AG08395 (cell line): ENCODE measurements around the gene ZNF19.

Experiments
- DNase-seq: peaks from one replicate; pipeline ENCODE4 v3.0.0; 2012; ENCODE audit warnings: mixed read lengths, low spot score

Gene ZNF19

DNA sequence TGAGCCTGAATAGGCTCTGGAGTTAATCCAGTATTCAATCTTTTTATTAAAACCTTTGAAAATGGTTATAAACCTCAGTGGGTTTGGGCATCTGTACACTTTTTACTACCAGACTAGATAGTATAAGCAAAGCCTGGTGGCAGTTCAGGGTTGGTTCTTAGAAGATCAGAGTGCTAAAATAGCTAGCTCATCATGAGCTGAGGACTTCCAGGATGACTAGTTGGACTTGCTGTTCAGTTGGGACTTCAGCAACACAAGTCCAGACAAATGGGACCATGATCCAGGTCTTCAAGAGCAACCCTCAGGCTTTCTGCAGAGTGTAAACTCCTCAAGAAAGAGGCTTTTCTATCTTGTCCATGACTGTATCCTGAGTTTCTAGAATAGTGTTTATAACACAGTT lies 1.2 kb upstream of the ZNF19 start:
- DNase-seq = no peak

DNA sequence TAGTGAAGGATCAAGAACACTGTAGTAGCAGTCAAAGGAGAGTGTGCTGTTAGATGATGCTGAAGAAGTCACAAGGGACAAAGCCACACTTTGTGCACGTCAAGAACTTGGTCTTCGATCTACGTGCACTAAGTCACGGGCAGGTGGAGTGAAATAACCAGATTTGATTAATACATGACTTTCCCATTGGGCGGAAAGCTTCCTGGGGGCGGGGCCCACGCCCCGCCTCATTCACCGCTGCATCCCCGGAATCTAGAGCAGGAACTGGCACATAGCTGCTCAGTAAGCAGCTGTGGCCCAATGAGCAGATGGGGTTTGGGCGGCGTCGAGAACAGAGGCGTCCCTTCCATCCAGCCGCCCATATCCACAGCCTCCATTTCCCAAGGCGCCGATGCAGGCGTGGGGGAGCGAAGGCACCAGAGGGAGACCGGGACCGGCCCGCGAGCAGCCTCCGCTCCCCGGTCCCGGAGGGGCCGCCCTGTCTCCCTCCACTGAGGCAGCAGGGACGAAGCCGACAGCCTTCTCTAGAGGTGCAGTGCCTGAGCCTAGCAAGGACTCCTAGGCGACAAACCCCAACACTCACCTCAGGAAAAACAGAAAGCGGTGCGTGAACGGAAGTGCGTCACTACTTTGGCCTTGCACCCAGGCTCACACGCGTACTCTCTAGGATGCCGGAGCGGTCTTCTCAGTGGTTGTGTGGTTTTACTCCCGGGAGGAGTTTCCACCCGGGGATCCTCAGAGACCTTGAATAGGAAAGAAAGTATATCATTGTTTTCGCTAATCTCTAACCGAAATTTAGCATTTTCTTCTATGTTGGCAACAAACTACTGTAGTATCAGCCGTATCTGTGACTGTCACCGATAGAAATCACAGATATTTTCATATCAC lies 4.9 kb downstream of the ZNF19 start:
- DNase-seq = peak; percentile 90

DNA sequence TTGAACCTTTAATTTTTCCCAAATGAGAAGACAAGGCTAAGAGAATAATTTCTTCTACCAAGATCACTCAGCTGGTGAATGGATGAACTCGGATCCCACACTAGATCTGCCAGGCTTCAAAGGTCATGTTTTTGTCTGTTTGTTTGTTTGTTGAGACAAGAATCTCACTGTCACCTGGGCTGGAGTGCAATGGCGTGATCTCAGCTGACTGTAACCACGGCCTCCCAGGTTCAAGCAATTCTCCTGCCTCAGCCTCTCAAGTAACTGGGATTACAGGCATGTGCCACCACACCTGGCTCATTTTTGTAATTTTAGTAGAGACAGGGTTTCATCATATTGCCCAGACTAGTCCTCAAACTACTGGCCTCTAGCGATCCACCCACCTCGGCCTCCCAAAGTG lies 6.6 kb downstream of the ZNF19 start:
- DNase-seq = no peak

DNA sequence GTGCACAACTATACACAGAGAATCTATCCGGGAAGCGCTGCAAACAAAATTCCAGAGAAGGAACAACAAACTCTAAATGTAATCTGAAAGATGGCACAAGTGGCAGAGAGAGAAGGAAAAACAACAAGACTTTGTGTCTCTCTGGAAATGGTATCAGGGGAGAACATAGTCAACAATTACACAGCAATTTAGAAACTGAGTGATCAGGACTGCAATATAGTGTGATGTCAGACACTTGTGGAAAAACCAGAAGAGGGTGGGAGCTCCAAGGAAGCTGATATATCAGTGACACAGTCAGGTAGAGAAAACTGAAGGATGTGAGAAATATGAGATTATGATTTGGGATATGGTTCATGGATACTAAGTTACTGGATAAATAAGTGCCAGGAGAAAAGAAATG lies 8.2 kb downstream of the ZNF19 start:
- no peak for DNase-seq

- no peak for DNase-seq
Observed at GRCh38 chr16:71479420-71479819, 9.7 kb downstream of the ZNF19 start.

- no peak for DNase-seq
Observed at GRCh38 chr16:71476457-71477124, 12.5 kb downstream of the ZNF19 start.

GRCh38 chr16:71474864-71475263 lies 14.3 kb downstream of the ZNF19 start:
- DNase-seq = peak; percentile 92

DNA sequence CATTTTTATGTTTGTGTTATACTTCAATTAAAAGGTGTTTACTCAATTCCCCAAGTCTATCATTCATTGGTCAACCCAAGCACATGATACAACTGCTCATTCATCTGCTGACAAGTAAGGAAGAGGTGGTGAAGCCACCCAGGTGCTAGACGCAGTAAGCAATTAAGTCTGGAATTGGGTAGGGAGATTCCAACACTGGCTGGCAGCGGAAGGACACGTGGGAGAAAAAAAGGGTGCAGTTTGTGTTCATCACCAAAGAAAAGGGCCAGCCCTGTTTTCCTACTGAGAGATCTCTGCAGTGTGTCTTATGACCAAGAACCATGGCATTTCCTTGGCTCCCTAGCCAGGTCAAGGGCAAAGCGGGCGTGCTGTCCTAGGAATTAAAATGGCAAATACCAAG lies 15.2 kb downstream of the ZNF19 start:
- DNase-seq = no peak

DNA sequence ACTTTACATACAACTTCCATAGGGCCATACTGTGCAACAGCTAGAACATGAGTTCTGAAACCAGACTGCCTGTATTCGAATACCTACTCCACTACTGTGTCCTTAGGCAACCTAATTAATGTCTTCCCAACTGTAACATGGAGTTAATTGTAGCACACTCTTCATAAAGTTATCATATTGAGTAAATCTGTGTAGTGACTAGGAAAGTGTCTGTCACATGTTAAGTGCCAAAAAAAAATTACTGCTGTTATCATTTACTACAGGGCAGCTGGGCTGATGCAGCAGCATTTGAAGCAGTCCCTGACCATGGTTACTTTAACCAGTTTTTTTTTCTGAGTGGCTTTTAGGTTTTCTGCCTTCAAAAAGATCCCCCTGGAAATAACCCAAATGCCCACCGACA lies 16.2 kb downstream of the ZNF19 start:
- DNase-seq = no peak

GRCh38 chr16:71472051-71472450 lies 17.1 kb downstream of the ZNF19 start:
- no peak for DNase-seq

DNA sequence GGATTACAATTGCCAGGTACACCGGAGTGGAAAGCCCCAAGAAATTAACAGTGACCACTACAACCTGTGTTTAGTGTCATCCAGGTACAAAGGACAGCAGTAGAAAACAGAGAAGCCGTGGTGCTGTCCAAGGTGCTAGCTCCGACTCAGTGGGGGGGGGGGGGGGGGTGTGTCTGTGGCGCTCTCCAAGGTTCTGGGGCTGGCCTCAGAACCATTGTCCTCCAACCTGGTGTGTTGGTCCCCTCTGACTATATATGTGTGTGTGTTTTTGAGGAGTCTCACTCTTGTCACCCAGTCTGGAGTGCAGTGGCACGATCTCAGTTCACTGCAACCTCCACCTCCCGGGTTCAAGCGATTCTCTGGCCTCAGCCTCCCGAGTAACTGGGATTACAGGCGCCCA lies 21.3 kb downstream of the ZNF19 start:
- DNase-seq = peak; percentile 70

GRCh38 chr16:71464231-71464630 lies 24.9 kb downstream of the ZNF19 start:
- DNase-seq = no peak

DNA sequence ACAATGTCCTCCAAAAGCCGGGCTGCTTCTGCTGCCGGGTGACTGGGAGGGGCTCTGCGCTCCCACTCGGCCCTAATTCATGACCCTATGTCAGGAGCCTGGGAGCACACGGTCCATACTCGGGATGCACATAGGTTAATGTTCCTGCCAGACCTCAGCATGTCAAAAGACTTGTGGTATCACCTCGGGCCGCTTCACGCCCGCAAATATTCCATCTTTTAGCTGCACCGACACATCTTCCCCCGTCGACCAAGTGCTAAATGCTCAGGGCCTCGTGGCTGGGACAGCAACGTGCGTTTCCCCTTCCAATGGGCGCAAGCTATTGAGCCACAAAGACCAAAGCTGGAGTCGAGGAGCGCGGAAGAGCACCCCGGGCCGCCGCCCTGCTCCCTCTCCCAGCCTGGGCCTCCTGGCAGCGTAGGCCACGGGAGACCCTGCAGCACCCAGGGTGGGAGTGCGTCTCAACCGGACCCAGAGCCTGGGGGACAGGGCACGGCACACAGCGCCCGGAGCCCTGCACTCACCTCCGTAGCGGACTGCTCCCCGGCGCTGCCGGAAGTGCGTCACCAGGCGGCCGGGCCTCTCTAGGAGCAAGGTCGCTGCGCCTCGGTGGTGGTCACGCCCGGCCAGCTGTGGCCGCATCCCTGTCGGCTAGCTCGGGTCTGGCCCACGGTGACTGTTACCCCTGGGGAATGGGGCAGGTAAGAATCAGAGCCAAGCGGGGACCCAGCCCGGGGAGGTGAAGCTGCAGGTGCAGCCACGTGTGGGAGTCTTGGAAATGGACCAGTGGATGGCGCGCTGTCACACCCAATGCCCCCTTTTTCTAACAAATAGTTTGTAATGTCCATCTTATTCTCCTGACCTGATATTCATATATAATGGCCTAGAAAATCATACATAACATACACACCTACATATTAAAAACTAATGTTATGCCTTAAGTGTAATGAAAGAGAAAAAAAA lies 27.2 kb downstream of the ZNF19 start, which contains the start of gene ZNF23:
TSS of gene ZNF23 (minus strand) at position 562 of the 963 bp plus-strand sequence. CDS start 5,451 bp downstream, outside the sequence.
- DNase-seq = peak; percentile 94

DNA sequence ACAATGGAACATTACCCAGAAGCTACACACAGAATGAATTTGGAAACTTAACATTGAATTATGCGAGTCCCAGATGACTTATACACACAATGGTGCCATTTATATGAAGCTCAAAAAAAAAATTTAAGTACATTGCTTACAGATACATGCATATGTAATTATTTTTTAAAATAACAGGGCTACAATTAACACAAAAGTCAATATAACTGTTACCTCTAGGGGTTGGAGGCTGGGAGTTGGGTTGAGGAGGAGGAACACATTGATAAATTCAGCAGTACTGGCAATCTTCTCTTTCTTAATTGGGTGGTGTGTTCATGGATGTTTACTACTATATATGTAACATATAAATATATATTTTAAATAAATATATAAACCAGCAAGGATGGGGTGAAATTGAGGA lies 28.2 kb downstream of the ZNF19 start:
- DNase-seq = no peak

DNA sequence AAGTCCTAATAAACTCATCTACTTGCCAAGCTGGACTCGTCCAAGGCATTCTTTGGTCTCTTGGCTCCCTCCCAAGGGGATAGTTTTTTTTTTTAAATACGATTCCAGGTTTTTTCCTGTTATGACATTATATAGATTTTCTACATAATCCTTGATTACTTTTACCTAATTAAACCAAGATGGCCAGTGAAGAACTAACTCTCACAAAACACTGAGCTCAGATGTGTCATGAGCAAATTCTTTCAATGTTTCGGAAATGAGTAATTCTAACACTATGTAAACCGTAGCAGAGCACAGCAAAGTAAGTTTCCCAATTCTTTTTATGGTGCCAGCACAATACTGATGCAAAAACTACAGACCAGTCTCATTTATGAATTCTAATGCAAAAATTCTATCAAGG lies 28.9 kb downstream of the ZNF19 start:
- DNase-seq = peak; percentile 85

DNA sequence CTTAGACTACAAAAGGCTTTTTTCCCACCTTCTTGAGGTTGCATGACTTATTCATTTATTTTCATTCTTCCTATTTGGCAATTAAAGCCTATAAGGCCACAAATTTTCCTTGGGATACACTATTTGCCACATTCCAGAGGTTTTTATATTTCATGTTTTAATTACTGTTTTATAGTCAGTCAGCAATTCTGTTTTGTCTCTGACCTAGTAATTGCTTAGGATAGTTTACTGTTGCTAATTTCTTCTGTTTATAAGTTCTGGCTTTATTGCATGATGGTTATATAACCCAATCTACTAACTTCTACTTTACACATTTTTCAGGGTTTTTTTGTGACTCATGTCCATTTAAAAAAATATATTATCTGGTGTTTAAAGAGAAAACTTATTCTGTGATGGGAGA lies 29.6 kb downstream of the ZNF19 start:
- DNase-seq = no peak

GRCh38 chr16:71456801-71457200 lies 32.3 kb downstream of the ZNF19 start:
- DNase-seq = no peak

DNA sequence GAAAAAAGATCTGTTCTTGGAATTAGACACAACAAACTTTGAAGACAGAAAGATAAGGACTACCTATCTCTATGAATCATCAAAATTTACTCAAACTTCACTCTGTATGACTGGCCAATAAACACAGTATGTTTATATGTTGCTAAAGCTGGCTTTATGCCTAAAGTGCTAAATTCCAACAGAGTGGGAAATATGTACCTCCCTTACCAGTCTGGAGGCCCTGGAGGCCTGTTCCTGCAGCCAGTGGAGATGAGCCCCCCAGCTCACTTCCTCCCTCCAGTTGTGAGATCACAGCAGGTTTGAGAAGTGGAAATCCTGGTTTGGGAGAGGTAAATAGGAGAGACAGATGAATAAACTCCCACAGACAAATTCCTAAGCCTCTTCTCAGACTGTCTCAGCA lies 36.1 kb downstream of the ZNF19 start:
- DNase-seq = no peak

DNA sequence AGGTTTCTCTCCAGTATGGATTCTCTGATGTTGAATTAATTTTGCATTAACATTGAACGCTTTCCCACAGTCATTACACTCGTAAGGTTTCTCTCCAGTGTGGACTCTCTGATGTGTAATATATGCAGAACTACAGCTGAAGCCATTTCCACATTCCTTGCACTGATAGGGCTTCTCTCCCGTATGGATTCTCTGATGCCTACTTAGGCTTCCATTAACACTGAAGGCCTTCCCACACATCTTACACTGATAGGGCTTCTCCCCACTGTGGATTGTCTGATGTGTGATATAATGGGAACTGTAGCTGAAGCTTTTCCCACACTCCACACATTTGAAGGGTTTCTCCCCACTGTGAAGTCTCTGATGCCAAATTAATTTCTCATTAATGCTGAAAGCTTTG lies 40.1 kb downstream of the ZNF19 start:
- no peak for DNase-seq

DNA sequence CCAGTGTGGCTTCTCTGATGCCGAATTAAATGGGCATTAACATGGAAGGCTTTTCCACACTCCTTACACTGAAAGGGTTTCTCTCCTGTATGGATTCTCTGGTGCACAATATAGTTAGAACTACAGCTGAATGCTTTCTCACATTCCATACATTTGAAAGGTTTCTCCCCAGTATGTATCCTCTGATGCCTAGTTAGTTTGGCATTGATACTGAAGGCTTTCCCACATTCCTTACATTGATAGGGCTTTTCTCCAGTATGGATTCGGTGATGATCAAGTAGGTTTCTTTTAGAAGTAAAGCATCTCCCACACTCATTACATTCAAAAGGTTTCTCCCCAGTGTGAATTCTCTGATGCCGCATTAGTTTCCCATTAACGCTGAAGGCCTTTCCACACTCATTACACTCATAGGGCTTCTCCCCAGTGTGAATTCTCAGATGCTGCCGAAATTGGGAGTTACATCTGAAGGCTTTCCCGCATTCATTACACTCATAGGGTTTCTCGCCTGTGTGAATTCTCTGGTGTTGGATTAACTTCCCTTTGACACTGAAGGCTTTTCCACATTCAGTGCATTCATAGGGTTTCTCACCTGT lies 40.8 kb downstream of the ZNF19 start:
- DNase-seq = no peak

- no peak for DNase-seq
Observed at GRCh38 chr16:71443714-71444113, 45.4 kb downstream of the ZNF19 start.

DNA sequence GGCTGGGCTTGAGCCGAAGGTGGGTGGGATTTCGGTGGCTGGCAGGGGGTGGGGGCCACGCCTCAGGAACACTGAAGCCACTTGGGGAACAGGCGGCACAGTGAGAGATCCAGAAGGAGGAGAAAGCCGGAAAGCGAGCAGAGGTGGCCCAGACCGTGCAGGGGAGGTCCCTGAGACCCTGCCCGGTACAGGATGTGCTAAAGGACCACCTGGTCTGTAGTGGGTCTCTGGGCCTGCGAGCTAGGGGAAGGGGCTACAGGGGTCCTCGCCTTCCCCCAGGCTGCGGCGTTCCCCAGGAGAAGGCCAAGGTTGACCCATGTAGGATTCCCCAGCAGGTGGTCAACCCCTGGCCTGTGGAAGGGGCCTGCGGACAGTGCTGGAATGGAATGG lies 47.1 kb downstream of the ZNF19 start, which contains the start of gene TLE7:
TSS of gene TLE7 (minus strand) at position 4 of the 390 bp plus-strand sequence. CDS start 8,730 bp downstream, outside the sequence.
- no peak for DNase-seq
